NCI-H524 (cell line): ENCODE measurements around the gene ALG9.
A peak's percentile ranks its signal among the peaks of the same experiment; 100 is the strongest.
"Not testable (repeated sequence)": the region's sequence is repeated elsewhere in the genome, so short reads cannot be mapped to it uniquely, and the experiment has no call there.

Source experiments
- DNase-seq, 2 experiments: peaks; one replicate each; lab custom pipeline; 2025; lab: John Stamatoyannopoulos, UW

The ALG9 gene

GRCh38 chr11:111795334-111795985 is 75.9 kb downstream of the ALG9 start:
- DNase-seq = no peak

- peak in 1 of 2 experiments; percentile 5 for DNase-seq
These were observed 77.5 kb downstream of the ALG9 start for GRCh38 chr11:111793863-111794262.

GRCh38 chr11:111792955-111793500 is 78.4 kb downstream of the ALG9 start:
- no peak for DNase-seq

GRCh38 chr11:111792314-111792713 is 79.1 kb downstream of the ALG9 start:
- no peak for DNase-seq

GRCh38 chr11:111788464-111788863 is 82.9 kb downstream of the ALG9 start:
- DNase-seq = no peak

GRCh38 chr11:111788051-111788450 is 83.3 kb downstream of the ALG9 start:
- no peak for DNase-seq

GRCh38 chr11:111785886-111786412 is 85.4 kb downstream of the ALG9 start:
- DNase-seq = peak in 1 of 2 experiments; percentile 51

- no peak for DNase-seq
These were observed 86.3 kb downstream of the ALG9 start for GRCh38 chr11:111785076-111785475.

- not testable (repeated sequence) for DNase-seq
These were observed 87.1 kb downstream of the ALG9 start for GRCh38 chr11:111784311-111784710.

GRCh38 chr11:111782109-111782741 is 89.2 kb downstream of the ALG9 start:
- no peak for DNase-seq

GRCh38 chr11:111779118-111779517 is 92.3 kb downstream of the ALG9 start:
- DNase-seq = no peak

GRCh38 chr11:111778047-111778558 is 93.3 kb downstream of the ALG9 start:
- no peak for DNase-seq

- peak in 1 of 2 experiments; percentile 59 for DNase-seq
These were observed 94.0 kb downstream of the ALG9 start for GRCh38 chr11:111777094-111778046.

- DNase-seq = no peak
These were observed 94.8 kb downstream of the ALG9 start for GRCh38 chr11:111776398-111777093.

- DNase-seq = no peak
These were observed 96.2 kb downstream of the ALG9 start for GRCh38 chr11:111774955-111775710.

GRCh38 chr11:111772535-111772934 is 98.8 kb downstream of the ALG9 start:
- DNase-seq = no peak

- not testable (repeated sequence) for DNase-seq
These were observed 100.2 kb downstream of the ALG9 start for GRCh38 chr11:111771205-111771604.

- no peak for DNase-seq
These were observed 100.7 kb downstream of the ALG9 start for GRCh38 chr11:111770581-111771134.

GRCh38 chr11:111766834-111767142 is 104.6 kb downstream of the ALG9 start:
- no peak for DNase-seq
